Activated naive CD4-positive, alpha-beta T cell treated with anti-CD3 and anti-CD28 coated beads, Interleukin-2, amount 50 U/mL, for 24 hours (primary cell): ENCODE results near the gene NECAB2.

Experiments used
- H3K27ac Mint-ChIP-seq: one replicate; pipeline ENCODE4 v1.8.0; 2021; ENCODE audit warnings: mild to moderate bottlenecking, mixed read lengths
- H3K27me3 Mint-ChIP-seq: one replicate; pipeline ENCODE4 v1.8.0; 2021; ENCODE audit warnings: mixed read lengths
- H3K36me3 Mint-ChIP-seq: one replicate; pipeline ENCODE4 v1.8.0; 2021; ENCODE audit warnings: mixed read lengths
- H3K4me1 Mint-ChIP-seq: one replicate; pipeline ENCODE4 v1.8.0; 2021; ENCODE audit warnings: mixed read lengths
- H3K4me3 Mint-ChIP-seq: one replicate; pipeline ENCODE4 v1.8.0; 2021; ENCODE audit warnings: mild to moderate bottlenecking, mixed read lengths
- H3K9me3 Mint-ChIP-seq: one replicate; pipeline ENCODE4 v1.8.0; 2021; ENCODE audit warnings: mixed read lengths

NECAB2 gene

GRCh38 chr16:83968306-83968851 lies 335 bp downstream of the NECAB2 start:
- H3K27me3 Mint-ChIP-seq = peaks cover 12% of the 10 kb centered on the region
- H3K4me1 Mint-ChIP-seq = peaks cover 4% of the 10 kb centered on the region
- no peaks in the 10 kb centered on the region for H3K36me3 Mint-ChIP-seq
- no peaks in the 10 kb centered on the region for H3K9me3 Mint-ChIP-seq
- H3K27ac Mint-ChIP-seq = no peak overlapping the region
- H3K4me3 Mint-ChIP-seq = no peak overlapping the region

DNA sequence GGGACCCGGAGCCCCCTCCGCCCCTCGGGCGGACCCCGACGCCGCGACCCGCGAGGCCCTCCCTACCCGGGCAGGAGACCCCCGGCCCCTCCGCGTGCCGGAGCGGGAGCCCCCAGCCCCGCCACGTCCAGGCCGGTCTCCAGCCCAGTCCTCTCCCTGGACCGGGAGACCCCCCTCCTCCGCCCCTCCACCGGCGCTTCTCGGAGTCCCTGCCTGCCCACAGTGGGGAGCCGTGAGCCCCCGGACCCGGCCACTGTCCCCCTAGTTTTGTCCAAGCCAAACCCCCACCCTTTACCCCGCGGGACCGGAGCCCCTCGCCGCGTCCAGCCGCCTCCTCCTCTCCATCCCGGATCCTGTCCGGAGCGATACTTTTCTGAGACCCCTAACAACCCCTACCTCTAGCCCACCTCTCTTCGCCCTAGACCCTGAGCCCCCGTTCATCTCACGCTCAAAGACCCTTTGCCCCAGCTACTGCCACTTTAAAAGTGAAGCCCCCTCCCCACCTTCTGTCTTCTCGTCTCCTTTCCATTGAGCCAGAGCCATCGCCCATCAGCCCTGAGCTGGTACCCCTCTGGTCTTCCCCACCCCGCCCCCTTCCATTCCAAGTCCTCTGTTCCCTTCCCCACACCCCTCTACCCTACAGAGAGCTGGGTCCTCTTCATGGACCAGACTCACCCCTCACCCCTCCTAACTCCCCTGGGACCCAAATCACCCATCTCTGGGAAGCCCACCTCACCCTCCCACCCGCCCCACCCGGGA lies 1.0 kb downstream of the NECAB2 start:
- H3K4me3 Mint-ChIP-seq = peak overlapping the region; percentile 36
- H3K27me3 Mint-ChIP-seq = peaks cover 12% of the 10 kb centered on the region
- H3K27ac Mint-ChIP-seq = no peak overlapping the region

GRCh38 chr16:83969771-83970429 lies 1.9 kb downstream of the NECAB2 start:
- no peaks in the 10 kb centered on the region for H3K36me3 Mint-ChIP-seq
- H3K9me3 Mint-ChIP-seq = no peaks in the 10 kb centered on the region
- peaks cover 4% of the 10 kb centered on the region for H3K4me1 Mint-ChIP-seq
- no peak overlapping the region for H3K27ac Mint-ChIP-seq
- peaks cover 15% of the 10 kb centered on the region for H3K27me3 Mint-ChIP-seq
- peak overlapping the region; percentile 3 for H3K4me3 Mint-ChIP-seq

More for the DNA sequence above, 1.0 kb downstream of the NECAB2 start:
- H3K4me1 Mint-ChIP-seq = peaks cover 4% of the 10 kb centered on the region
- H3K9me3 Mint-ChIP-seq = no peaks in the 10 kb centered on the region
- no peaks in the 10 kb centered on the region for H3K36me3 Mint-ChIP-seq

- H3K27ac Mint-ChIP-seq = no peak overlapping the region
- H3K9me3 Mint-ChIP-seq = no peaks in the 10 kb centered on the region
Measured at GRCh38 chr16:83970430-83970815, 2.4 kb downstream of the NECAB2 start.

GRCh38 chr16:83971165-83972130 lies 3.4 kb downstream of the NECAB2 start:
- H3K27me3 Mint-ChIP-seq = peaks cover 15% of the 10 kb centered on the region
- peaks cover 4% of the 10 kb centered on the region for H3K4me1 Mint-ChIP-seq
- no peak overlapping the region for H3K4me3 Mint-ChIP-seq
- no peaks in the 10 kb centered on the region for H3K9me3 Mint-ChIP-seq
- no peaks in the 10 kb centered on the region for H3K36me3 Mint-ChIP-seq
- H3K27ac Mint-ChIP-seq = no peak overlapping the region

More at GRCh38 chr16:83970430-83970815, 2.4 kb downstream of the NECAB2 start:
- peaks cover 15% of the 10 kb centered on the region for H3K27me3 Mint-ChIP-seq
- H3K36me3 Mint-ChIP-seq = no peaks in the 10 kb centered on the region
- no peak overlapping the region for H3K4me3 Mint-ChIP-seq
- H3K4me1 Mint-ChIP-seq = peaks cover 4% of the 10 kb centered on the region

- peaks cover 4% of the 10 kb centered on the region for H3K4me1 Mint-ChIP-seq
- no peak overlapping the region for H3K4me3 Mint-ChIP-seq
- H3K36me3 Mint-ChIP-seq = no peaks in the 10 kb centered on the region
- no peaks in the 10 kb centered on the region for H3K9me3 Mint-ChIP-seq
- H3K27me3 Mint-ChIP-seq = peaks cover 15% of the 10 kb centered on the region
- H3K27ac Mint-ChIP-seq = no peak overlapping the region
Measured at GRCh38 chr16:83972256-83973008, 4.4 kb downstream of the NECAB2 start.

- no peaks in the 10 kb centered on the region for H3K36me3 Mint-ChIP-seq
Measured at GRCh38 chr16:83973077-83973476, 5.0 kb downstream of the NECAB2 start.

DNA sequence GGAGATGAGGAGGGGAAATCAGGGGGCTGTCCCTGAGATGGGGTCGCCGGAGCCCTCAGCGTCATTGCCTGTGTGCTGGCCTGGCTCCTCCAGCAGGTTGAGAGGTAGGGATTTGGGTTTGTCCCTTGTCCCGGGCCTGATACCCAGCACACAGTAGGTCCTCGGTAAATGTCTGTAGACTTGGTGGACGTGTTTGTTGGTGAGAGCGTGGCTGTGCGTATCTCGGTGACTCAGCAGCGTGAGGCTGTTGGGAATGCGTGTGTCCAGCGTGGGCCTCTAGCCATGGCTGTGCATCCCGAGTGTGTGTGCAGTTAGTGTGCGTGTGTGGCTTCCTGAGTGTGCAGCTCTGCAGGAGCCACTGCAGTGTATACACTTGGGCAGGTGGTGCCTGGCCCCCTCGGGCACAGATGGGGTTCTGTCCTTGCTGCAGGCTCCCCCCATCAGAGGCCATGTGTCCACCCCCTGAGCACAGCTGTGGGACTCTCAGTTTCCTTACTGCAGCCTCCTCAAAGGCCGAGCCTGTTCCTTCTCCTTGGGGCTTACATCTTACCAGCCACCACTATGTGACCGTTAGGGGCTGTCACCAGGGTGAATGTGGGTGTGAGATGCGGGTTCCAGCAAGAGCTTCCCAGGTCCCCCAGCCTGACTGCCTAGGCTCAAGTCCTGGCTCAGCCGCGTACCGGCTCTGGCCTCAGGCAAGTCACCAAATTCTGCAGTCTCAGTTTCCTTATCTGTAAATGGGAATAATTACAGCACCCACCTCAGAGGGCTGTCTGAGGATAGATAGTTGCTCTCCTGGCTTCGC lies 5.7 kb downstream of the NECAB2 start:
- no peak overlapping the region for H3K27ac Mint-ChIP-seq
- H3K4me3 Mint-ChIP-seq = no peak overlapping the region
- H3K4me1 Mint-ChIP-seq = no peaks in the 10 kb centered on the region
- H3K9me3 Mint-ChIP-seq = peaks cover 3% of the 10 kb centered on the region
- H3K27me3 Mint-ChIP-seq = peaks cover 13% of the 10 kb centered on the region
- no peaks in the 10 kb centered on the region for H3K36me3 Mint-ChIP-seq

More at GRCh38 chr16:83973077-83973476, 5.0 kb downstream of the NECAB2 start:
- Mint-ChIP-seq H3K9me3 (no peaks in the 10 kb centered on the region), H3K27ac (no peak overlapping the region), H3K4me1 (no peaks in the 10 kb centered on the region), H3K4me3 (no peak overlapping the region), H3K27me3 (peaks cover 13% of the 10 kb centered on the region)

GRCh38 chr16:83974475-83974874 lies 6.4 kb downstream of the NECAB2 start:
- Mint-ChIP-seq H3K36me3 (no peaks in the 10 kb centered on the region), H3K27ac (no peak overlapping the region), H3K27me3 (peaks cover 10% of the 10 kb centered on the region), H3K9me3 (peaks cover 6% of the 10 kb centered on the region), H3K4me3 (no peak overlapping the region), H3K4me1 (no peaks in the 10 kb centered on the region)

DNA sequence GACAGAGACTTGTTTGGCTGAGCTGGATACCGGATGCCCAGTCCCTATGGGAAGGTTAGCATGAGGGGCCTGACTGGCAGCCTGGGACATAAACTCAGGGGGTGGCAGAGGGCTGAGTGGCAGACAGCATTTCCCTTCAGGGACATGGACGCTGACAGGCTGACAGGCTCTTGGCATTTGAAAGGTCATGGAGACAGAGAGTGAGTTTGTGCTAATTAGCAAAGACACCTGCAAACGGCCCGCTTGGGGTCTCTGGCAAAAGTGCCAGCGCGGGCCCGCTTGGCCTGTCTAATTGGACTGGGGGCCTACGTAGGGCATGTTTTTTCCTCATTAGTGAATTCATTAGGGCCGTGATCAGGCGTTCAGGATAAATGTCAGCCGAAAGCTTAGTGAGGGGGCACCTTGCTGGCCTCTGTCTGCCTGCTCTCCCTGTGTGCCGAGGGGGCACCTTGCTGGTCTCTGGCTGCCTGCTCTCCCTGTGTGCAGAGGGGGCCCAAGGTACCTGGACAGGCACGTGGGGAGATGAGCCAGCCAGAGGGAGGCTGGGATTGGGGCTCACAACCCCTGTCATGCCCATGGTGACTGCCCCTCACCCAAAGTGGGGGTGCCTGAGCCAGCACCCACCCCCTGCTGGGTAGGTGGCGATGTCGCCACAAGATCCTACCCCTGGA lies 7.7 kb downstream of the NECAB2 start:
- no peak overlapping the region for H3K4me3 Mint-ChIP-seq
- no peaks in the 10 kb centered on the region for H3K36me3 Mint-ChIP-seq
- H3K27me3 Mint-ChIP-seq = peaks cover 6% of the 10 kb centered on the region
- H3K27ac Mint-ChIP-seq = no peak overlapping the region
- H3K4me1 Mint-ChIP-seq = no peaks in the 10 kb centered on the region
- H3K9me3 Mint-ChIP-seq = peaks cover 6% of the 10 kb centered on the region

DNA sequence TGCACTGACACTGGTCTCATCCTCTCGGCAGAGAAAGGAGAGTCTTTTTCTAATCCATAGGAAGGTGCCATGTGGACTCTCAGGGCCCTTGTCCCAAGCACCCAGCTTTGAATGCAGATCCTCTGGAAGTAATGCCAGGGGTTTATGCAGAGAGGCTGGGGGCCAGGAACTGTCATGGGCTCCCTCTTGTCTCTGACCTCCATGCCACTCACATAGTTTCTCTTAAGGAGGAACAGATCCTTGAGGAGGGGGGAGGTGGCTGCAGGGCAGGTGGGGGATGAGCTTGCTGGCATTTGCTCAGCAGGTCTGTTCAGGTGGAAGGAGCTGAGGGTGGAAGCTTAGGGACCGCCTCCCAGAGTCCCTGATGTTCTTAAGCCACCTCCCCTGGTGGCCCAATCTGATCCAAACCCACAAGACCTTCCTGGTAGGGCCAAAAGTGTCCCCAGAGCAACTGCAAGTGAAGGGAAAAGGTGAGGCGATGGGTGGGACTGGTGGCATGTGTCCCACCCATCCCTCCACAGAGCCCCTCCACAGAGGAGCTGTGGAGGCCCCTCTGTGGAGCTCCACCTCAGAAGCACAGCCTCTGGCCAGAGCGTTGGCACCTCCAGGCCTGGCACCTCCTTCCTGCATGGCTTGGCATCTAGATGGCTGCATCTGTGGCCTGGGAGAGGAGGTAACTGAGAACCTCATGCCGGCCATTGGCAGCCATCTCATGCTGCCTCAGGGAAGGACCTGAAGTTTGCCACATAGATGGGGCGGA lies 9.2 kb downstream of the NECAB2 start:
- Mint-ChIP-seq H3K27me3 (peaks cover 3% of the 10 kb centered on the region), H3K36me3 (no peaks in the 10 kb centered on the region), H3K4me3 (no peak overlapping the region), H3K4me1 (no peaks in the 10 kb centered on the region), H3K27ac (no peak overlapping the region), H3K9me3 (peaks cover 6% of the 10 kb centered on the region)

DNA sequence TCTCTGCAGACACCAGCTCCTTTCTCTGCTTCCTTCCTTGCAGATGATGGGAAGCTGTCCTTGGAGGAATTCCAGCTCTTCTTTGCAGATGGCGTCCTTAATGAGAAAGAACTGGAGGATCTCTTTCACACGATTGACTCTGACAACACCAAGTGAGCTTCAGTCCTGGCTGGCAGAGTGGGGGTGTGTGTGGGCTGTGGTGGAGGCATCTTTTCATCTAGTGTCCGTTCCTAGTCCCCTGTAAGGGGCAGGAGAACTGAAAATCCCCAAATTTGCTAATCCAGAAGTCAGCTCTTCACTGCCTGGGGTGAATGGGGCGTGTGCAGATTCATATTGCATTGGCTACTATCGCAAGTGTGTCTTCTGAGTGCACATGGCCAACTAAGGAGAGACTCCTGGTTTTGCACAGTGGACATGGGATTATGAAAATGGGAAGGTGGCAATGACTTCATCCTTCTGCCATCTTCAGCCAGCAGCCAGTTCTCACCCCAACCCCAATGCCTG lies 10.4 kb downstream of the NECAB2 start:
- no peak overlapping the region for H3K27ac Mint-ChIP-seq
- H3K4me1 Mint-ChIP-seq = no peaks in the 10 kb centered on the region
- peaks cover 6% of the 10 kb centered on the region for H3K9me3 Mint-ChIP-seq
- no peaks in the 10 kb centered on the region for H3K36me3 Mint-ChIP-seq
- peaks cover 3% of the 10 kb centered on the region for H3K27me3 Mint-ChIP-seq
- no peak overlapping the region for H3K4me3 Mint-ChIP-seq

- H3K27me3 Mint-ChIP-seq = peaks cover 2% of the 10 kb centered on the region
- H3K4me1 Mint-ChIP-seq = no peaks in the 10 kb centered on the region
- H3K36me3 Mint-ChIP-seq = no peaks in the 10 kb centered on the region
- H3K4me3 Mint-ChIP-seq = no peak overlapping the region
- H3K9me3 Mint-ChIP-seq = peaks cover 6% of the 10 kb centered on the region
- H3K27ac Mint-ChIP-seq = no peak overlapping the region
Measured at GRCh38 chr16:83979441-83979840, 11.4 kb downstream of the NECAB2 start.
